ENCODE data around the gene RGL1.

Gene RGL1

DNA sequence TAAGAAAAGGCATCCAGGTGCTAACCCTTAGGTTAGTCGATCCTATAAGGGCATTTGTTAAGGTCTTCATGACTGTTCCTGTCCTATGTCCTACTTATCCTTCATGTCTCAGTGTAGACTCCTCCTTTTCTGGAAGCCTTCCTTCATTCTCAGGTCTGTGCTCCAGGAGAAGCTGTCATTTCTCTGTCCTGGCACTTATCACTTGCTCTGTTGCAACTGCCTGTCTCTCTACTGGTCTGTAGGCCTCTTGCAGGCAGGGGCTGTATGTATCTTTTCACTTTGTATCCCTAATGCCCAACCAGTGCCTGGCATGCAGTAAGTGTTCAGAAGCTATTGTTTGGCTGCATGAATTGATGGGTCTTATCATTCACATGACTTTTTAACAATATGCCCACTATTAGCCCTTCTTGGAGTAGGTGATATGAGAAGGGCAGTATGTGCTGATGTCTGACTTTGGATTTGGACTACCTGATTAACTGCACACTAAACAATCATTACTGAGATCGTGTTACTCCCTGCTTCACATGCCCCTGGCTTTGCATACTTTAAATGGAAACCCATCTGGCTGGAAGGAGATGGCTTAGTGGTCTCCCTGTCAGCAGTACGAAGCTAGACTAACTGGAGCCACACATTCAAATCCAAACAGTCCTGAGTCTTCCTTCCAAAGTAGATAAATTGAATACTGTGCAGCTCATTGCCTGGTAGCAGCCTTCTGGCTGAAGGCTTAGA, 88.8 kb downstream of the RGL1 start:
- DNase-seq, result no peak

DNA sequence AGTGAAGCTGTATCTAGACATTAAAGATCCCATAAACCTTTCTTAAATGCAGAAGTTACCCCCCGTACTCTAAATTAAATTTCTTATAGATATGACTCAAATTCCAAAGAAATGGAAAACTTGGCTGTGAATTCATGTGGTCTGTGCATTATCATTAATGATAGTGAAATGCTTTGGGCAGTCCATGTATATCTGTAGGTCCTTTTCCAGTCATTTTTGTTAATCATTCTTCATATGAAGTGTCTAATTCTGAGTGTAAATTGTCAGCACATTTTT, 89.3 kb downstream of the RGL1 start:
- no peak for DNase-seq

DNA sequence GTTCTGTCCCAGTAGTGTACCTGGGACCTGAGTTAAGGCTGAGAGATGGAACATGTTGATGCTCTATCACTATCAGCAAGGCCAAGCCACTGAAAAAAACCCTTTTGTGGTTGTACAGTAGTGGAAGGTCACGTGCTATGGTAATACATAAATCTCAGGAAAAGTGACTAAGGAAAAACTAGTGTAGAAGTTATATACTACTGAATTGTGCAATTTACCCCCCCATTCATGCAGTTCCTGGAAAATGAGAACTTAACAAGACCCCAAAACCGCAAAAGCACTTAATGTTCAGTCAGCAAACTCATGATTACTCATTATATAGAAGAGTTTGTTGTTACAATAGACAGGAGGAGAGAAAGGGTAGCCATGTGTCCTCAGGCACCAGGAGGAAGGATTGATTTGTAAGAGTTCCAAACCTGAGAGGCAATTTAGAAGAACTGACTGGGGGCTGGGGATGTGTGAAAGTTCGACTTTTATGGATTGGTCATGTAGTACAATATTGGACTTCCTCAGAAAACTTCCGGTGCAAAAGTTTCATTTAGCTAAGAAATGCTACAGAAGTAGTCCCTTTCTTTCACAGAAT, 91.6 kb downstream of the RGL1 start:
- no peak for DNase-seq

DNA sequence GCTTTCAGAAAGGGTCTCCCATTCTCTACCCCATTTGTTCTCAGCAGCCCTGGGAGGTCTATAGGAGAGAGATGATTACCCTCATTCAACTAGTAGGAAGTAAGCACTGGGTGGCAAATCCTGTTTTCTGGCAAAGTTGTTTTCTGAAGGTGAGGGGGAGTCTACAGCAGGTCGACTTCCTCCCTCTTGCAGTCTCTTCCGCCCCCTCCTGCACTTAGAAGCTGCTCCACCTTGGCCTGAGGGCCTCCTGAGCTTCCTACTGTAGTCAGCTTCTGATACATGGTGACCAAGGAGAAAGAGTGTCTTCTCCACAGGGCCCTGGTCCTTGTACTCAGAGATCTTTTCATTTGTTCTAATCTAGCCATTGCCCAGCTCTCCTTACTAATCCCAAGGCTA, 93.1 kb downstream of the RGL1 start:
- DNase-seq, result no peak

DNA sequence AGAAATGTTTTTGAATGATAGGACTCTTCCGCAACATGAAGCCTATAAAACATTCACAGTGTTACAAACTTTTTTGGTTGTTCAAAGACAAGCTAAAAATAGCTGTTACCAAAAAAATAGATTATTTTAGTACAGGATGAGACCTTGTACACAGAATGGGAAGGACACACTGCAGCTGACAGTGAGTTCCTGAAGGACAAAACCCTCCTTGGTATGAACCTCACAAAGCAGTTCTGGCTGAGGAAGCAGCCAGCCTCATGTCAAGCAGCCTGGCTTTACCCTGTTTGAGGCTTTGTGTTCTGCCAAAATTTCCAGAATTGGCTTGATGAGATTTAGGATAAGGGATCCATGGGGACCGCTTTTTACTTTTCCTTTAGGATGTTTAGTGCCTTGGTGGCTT, 93.7 kb downstream of the RGL1 start:
- no peak for DNase-seq

DNA sequence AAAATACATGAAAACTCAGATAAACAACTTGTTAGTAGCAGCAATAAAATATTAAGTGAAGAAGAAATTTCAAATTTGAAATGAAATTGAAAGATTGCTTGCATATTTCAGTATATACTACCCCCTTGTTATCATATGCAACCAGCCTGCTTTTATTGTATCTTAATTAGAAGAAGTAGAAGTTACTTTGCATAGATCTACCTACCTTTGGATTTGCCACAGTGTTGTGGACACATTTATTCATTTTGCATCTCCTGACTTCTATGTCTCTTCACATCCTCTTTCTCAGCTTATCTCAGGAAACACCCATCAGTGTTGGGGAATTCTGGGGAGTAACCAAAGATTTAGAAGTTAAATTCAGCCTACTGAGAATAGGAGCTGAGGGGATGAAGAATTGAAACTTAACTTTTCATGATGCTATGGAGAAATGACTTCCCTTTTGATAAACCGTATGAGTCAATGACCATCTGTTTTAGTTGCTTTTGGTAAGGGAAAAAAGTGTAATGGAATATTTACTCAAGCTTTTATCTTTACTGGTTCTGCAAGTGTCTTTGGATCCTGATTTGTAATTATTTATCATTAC, 96.9 kb downstream of the RGL1 start:
- no peak for DNase-seq

DNA sequence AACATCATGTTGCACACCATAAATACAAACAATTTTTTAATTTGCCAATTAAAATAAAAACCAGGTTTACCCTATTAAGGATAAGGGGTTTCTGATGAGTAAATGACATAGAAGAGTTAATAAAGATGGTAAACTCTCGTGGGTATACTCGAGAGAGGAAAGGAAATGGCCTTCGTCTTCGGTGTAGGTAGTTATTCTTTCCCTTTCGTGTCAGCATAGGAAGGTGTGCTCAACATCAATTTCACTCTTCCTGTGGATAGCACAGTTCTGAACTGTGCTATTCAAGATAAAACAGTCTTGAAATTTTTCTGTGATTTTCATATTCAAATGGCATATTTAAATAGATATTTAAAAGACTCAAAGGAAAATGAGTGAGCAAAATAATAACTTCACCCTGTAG, 98.2 kb downstream of the RGL1 start:
- DNase-seq, result no peak

DNA sequence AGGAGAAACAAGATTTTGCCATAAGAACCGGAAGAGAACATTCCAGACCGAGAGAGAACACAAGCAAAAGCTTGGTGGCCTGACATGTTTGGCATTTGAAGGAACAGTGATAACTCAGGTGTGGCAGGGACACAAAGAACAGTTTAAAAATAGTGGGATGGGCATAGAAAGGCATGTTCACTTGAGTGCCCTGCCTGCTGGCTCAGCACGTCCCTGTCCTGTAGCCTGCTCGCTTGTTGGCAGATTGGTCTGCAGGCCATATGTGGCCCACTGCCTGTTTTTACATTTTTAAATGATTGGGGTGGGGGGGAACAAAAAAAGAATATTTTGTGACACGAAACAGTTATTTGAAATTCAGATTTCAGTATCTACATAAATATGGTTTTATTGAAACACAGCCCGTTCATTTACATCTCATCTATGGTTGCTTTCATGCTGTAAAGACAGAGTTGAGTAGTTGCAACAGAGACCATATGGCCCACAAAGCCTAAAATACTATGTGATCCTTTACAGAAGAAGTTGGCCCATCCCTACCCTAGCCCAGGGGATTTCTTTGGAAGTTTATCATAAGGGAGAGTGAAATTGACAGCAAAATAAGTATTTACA, 100.7 kb downstream of the RGL1 start:
- no peak for DNase-seq

DNA sequence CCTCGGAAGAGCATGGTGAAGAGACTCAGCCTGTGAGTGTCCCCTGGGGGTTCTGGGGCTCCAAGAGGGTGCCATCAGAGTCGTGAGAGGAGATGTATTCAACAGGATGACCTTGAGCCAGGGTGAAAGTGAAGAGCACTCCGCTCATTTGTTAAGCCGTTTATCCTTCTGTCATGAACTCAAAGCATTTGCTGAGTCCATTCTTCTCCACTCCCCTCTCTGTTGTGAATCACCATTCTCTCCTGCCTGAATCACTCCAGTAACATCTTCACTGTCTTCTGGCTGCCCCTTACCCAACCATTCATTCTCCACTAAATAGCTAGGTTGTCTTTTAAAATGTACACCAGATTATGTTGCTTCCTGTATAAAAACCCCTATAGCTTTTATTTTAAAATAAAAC, 102.2 kb downstream of the RGL1 start:
- no peak for DNase-seq

DNA sequence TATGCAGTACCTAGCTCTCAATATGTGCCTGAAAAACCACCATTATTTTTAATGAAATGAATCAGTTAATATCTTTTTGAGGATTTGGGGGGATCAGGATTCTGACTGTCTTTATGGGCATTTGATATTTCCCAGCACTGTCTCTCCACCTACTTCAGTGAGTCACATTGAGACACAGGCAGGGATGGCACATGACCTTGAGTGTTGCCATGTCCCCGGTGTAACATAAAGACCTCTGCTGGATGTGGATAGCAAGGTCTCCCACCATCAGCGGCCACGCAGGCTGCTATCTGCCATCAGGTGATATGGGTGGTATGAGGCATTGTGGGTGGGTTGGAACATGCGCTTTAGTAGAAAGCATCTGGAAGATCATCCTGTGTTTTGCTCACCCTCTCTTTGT, 103.2 kb downstream of the RGL1 start:
- DNase-seq, result no peak

DNA sequence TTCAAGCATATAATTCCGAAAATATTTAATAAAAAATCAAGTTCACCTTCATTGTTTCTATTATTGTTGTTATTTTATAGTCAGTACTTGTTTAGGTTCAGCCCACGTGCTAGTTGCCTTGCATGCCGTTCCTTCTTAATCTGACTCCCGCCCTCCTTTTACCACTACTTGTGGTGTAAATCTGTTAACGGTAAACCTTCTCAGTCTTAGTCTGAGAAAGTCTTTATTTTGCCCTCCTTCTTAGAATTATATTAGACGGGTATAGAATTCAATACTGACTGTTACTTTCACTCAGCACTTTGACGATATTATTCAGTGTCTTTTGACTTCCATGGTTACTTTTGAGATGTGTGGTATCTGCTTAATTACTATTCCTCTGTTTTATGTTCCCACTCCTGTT, 104.8 kb downstream of the RGL1 start:
- DNase-seq, result no peak

DNA sequence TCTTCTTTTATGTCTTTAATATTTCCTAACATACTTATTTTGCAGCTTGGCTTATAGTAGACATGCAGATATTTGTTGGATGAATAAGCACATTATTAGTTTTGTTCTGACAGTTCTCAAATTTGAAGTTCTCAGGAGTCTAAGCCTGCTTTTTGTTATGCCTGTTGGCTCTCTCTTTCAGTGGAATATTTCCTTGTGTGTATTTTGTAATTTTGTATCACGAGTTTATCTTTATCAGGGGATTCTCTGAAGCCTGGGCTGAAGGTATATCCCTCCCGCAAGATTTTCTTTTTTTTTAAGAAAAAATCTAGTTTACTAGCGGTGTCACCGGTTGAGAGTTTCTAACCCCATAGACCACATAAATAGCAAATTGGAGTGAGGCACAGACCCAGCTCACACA, 105.9 kb downstream of the RGL1 start:
- no peak for DNase-seq

DNA sequence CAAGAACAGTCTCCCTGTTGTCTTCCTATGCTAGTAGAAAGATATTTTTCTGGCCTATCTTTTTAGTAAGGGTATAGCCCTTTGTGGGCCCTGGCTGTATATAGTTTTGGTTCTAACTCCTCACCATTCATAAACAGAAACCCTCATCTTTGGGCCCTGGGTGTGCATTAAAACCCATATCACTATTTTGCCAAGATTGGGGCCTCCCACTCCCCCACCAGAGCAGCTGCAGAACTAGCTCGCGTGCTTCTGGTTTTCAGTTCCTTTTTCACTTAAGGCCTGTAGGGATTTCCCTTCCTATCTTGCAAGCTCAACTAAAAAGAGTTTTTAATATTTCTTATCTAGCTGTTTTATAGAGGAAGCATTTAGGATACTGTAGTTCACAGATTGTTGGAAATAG, 106.4 kb downstream of the RGL1 start:
- no peak for DNase-seq

DNA sequence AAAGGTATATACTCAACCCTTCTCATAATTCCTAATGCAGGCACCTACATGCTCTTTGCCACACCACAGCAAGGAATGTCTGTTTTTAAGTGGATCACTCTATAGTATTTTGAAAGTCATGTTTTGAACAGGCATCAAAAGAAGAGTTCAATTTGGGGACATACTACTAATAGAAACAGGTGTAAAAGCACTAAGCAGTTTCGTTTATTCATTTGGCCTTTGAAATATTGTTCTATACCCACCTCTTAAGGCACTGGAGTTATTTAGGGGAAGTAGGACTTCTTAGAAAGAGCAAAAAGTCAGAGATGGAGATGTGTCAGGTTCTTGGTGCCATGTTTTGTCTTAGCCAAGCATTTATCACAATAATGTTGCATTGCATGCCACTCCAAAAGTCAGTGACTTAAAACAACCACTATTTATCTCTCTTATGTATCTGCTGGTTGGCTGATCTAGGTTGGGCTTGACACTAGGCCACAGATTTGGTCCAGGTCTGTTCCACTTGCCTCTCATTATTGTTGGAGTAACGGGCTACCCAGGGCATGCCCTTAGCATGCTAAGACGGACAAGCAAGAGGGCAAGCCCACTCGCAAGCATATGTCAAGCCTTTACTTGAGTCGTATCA, 107.5 kb downstream of the RGL1 start:
- no peak for DNase-seq

DNA sequence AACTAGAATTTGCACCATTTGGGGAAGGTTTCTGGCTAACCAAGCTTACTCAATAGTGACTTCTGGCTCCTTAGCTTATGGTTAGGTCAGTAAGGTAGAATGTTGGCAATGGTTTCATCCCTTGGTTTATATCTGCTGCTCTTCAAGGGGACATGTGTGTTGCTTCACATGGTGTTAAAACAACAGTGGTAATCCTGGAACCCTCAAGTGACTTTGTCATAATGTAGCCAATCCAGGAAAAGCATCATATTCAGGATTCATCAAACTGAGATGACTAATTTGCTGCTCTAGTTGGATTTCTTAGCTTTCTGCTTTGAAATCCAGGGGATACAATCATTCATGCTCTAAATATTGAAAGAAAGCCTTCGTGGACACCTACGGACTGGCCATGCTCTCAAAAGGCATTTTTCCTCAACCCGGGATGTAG, 108.7 kb downstream of the RGL1 start:
- no peak for DNase-seq

DNA sequence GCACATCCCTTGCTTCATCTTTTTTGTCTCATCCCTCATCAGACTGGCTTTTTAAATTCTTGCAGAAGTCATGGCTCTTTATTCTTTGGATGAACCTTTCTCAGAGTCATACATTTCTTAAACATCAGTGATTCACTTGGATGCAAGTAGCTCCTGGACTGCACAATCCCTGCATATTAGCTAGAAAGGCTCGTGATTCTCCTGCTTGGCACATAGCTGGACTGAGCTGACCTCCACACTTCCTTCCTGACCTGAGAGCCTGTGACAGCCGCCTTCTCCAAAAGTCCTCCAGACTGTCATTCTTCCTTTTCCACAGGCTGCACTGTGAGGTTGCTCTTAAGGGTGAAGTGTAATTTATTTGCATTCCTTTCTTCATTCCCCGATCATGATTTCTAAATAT, 109.4 kb downstream of the RGL1 start:
- DNase-seq, result no peak

DNA sequence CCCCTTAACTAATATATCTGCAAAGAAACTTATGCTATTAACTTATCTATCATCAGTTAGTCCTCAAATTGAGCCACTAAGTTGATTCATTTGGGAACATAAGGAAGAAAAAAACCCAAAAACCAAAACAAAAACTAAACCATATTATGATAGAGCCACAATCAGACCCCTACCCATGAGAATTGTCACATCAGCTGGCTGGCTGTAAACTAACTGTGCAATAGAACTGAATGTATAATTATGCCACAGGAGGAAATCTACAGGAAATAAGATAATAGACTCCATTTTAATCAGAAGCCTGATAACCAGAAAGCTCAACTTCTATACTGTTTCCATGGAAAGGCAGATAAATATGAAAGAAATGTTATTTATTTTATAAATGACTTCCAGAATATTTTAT, 110.0 kb downstream of the RGL1 start:
- DNase-seq, result no peak

DNA sequence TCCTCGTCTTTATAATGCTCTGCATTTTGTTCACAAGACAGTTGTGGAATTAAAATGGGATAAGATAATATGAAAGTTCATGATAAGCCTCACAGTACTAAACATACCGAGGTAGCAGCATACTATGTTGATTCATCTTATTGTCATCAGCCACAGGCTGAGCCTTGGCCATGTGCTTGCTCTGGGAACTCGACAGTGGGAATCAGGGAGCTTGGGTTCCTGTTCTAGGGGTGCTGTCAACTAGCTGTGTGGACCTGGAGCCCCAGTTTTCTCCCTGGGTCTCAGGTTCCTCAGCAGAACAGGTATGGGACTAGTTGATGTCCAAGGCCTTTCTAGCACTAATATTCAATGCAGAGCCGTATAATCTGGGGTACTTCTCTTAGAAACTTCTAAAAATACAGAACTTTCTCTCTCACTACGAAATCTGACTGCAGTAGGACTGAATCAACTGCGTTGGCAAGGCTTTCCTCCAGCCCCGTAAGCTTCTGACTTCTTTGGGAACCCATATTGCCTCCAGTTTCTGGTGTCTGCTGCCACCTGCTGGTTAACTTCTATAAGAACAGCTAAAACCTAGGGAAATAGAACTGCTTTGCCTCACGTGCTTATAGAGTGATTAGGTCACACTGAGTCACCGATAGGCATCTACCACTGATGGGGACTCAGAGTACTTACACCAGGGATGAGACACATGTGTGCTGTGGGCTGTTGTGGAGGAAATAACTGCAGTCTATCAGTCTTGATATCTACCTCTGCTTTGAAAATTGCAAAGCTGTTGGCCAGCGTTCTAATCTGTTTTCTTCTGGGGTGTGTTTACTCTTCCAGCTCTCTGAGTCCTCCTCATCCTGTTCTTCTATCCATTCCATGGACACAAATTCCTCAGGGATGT, 110.9 kb downstream of the RGL1 start:
- peak; percentile 77 for DNase-seq

DNA sequence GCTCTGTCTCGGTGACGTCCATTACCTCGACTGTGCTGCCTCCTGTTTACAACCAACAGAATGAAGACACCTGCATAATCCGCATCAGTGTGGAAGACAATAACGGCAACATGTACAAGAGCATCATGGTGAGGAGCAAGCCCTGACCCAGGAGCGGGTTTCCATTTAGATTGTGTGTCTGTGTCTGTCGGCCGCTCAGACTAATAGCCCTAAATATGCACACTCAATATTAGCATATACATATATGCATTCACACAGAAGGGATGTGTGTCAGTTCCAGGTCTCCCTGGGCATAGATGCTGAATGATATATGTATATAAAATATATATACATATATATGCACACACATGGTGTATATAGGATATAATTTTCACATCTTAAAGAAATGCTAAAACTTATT, 111.7 kb downstream of the RGL1 start:
- no peak for DNase-seq

DNA sequence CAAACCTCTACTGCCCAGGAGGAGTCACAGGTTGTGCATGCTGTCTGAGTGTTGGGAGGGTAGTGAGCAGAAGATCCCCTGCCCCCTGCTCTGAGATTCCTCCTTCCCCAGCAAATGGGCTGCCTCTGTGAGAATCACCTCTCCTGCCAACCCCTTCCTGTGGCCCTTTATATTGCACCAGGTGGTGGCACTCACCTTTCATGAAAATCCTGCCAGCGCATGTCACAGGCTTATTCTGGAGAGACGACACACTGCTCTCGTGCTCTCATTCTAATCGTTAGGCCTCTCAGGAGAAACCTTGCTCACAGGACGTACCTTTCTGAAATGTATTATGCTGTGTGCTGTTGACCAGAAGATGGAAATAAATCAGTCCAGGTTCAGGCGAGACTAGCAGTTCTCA, 113.7 kb downstream of the RGL1 start:
- no peak for DNase-seq

DNA sequence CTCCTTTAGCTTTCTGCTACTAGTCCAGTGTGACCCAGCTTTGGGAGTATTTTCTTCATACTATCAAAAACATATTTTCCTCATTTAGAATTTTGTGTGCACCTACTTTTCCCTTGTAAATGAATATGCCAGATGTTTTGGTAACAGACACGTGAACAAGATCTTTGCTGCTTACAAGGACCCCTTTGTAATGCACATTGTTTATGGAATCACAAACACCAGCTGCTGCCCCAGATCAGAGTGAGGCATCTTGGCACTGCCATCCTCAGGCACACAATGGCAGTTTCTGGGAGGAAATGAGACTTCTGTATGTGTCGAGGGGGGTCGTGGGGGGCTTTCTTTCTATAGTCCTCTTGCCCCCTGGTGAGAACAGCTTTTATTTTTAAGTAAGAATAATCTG, 115.7 kb downstream of the RGL1 start:
- DNase-seq, result no peak

DNA sequence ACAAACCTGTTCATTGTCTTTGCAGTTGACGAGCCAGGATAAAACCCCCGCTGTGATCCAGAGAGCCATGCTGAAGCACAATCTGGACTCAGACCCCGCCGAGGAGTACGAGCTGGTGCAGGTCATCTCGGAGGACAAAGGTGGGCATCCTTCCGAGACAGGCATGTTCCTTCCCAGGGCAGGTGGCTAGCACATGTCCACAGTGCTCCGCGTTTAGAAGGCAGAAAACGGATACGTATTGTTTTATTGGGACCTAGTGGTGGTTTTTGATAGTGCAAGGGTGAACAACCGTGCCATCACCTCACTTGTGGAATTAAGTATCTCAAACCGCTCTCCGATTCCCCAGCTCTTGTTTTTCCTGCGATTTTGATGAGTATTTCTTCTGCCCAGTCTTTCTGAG, 117.3 kb downstream of the RGL1 start:
- DNase-seq, result no peak

DNA sequence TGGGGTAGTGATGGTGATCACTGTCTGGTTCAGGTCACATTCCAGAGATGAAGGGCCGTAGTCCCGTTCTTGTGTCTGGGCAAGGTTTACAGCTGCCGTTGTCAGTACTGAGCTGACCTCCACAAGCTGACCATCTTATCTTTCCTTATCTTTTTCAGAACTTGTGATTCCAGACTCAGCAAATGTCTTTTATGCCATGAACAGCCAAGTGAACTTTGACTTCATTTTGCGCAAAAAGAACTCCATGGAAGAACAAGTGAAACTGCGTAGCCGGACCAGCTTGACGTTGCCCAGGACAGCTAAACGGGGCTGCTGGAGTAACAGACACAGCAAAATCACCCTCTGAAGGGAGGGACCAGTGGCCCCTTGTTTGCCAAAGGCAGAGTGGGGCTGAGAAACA, 121.0 kb downstream of the RGL1 start:
- DNase-seq, result no peak

Measured in activated CD8-positive, alpha-beta memory T cell treated with anti-CD3 and anti-CD28 coated beads for 24 hours (primary cell).